HepG2 (cell line): ENCODE measurements around the gene HLA-DOA. TPM values are rescaled to one million over a fixed set of nuclear protein-coding genes. Genes with fewer than 3 reads are reported as not detected.

Source experiments
- CSRNP1 ChIP-seq: sonication (generic); formaldehyde crosslinking; IDR thresholded peaks from 2 replicates; pipeline ENCODE4 v1.8.1; 2023; ENCODE audit warnings: mild to moderate bottlenecking, missing genetic modification reagents
- ERF ChIP-seq: IDR thresholded peaks from 2 replicates; pipeline ENCODE4 v1.6.1; 2018; ENCODE audit warnings: missing biosample characterization, missing genetic modification reagents
- FOXK1 ChIP-seq: sonication (generic); formaldehyde crosslinking; IDR thresholded peaks from 2 replicates; pipeline ENCODE4 v1.4.0; 2020; ENCODE audit warnings: low read depth, missing genetic modification reagents, borderline replicate concordance
- GTF2F1 ChIP-seq: fragments of 150-350 bp; IDR thresholded peaks from 2 replicates; pipeline ENCODE4 v1.6.1; 2014; ENCODE audit warnings: low read length
- NAIF1 ChIP-seq: sonication (generic); formaldehyde crosslinking; IDR thresholded peaks from 2 replicates; pipeline ENCODE4 v1.5.0; 2020; ENCODE audit warnings: mild to moderate bottlenecking, missing genetic modification reagents, borderline replicate concordance
- NBN ChIP-seq: fragments of 450-650 bp; conservative IDR thresholded peaks from 2 replicates; pipeline ENCODE4 v1.6.1; 2017
- NFIC ChIP-seq: IDR thresholded peaks from 2 replicates; pipeline ENCODE4 v1.6.1; 2012; ENCODE audit warnings: mild to moderate bottlenecking, low read length, inconsistent platforms
- RAD21 ChIP-seq: fragments of 450-650 bp; formaldehyde crosslinking; IDR thresholded peaks from 2 replicates; pipeline ENCODE4 v1.5.0; 2020; ENCODE audit warnings: mild to moderate bottlenecking
- RELA ChIP-seq: sonication (generic); formaldehyde crosslinking; IDR thresholded peaks from 2 replicates; pipeline ENCODE4 v1.4.0; 2020; ENCODE audit warnings: missing genetic modification reagents
- SP1 ChIP-seq, 2 experiments: fragments of 450-650 bp in 1 of 2; sonication (generic) in 1 of 2; formaldehyde crosslinking in 1 of 2; IDR thresholded peaks; 2 replicates each; pipeline versions ENCODE4 v1.4.0 to v1.6.1; 2016 to 2020; ENCODE audit warnings: missing genetic modification reagents in 1 of 2
- STAT6 ChIP-seq: sonication (generic); formaldehyde crosslinking; IDR thresholded peaks from 2 replicates; pipeline ENCODE4 v1.4.0; 2020; ENCODE audit warnings: missing genetic modification reagents, mild to moderate bottlenecking, borderline replicate concordance
- TCF12 ChIP-seq, 2 experiments: fragments of 450-650 bp in 1 of 2; sonication (generic) in 1 of 2; formaldehyde crosslinking in 1 of 2; IDR thresholded peaks; 2 replicates each; pipeline versions ENCODE4 v1.6.1 to v1.8.0; 2017 to 2022; ENCODE audit warnings: antibody characterized with exemption in 1 of 2, mild to moderate bottlenecking in 1 of 2, missing genetic modification reagents in 1 of 2, moderate library complexity in 1 of 2
- UBTF ChIP-seq: sonication (generic); formaldehyde crosslinking; IDR thresholded peaks from 2 replicates; pipeline ENCODE4 v1.4.0; 2020; ENCODE audit warnings: mild to moderate bottlenecking, missing genetic modification reagents
- ZNF276 ChIP-seq: sonication (generic); formaldehyde crosslinking; IDR thresholded peaks from 2 replicates; pipeline ENCODE4 v1.4.0; 2020; ENCODE audit warnings: mild to moderate bottlenecking, low read depth, missing genetic modification reagents
- ZNF503 ChIP-seq: sonication (generic); formaldehyde crosslinking; IDR thresholded peaks from 2 replicates; pipeline ENCODE4 v1.4.0; 2020; ENCODE audit warnings: missing genetic modification reagents
- ZNF678 ChIP-seq: sonication (generic); formaldehyde crosslinking; IDR thresholded peaks from 2 replicates; pipeline ENCODE4 v1.4.0; 2020; ENCODE audit warnings: mild to moderate bottlenecking, missing genetic modification reagents
- ZNF720 ChIP-seq: sonication (generic); formaldehyde crosslinking; IDR thresholded peaks from 2 replicates; pipeline ENCODE4 v1.4.0; 2020; ENCODE audit warnings: missing genetic modification reagents
- ZNF724P ChIP-seq: sonication (generic); formaldehyde crosslinking; IDR thresholded peaks from 2 replicates; pipeline ENCODE4 v1.8.0; 2022; ENCODE audit warnings: missing genetic modification reagents, borderline replicate concordance
- polyA plus RNA-seq, 8 experiments: library from polyadenylated mRNA; depleted of rRNA in 3 of 8; stranded (reverse) in 7 of 8; unstranded in 1 of 8; fragments of >200 nt; fragmentation: Illumina TruSeq in 4 of 8; extraction: Trizol in 4 of 8; gene quantifications; 2 replicates each; pipeline versions ENCODE4 v1.2.1 to v1.2.3, GENCODE V29; 2011 to 2016; ENCODE audit warnings: low read depth in 4 of 8, missing spikeins in 1 of 8, mixed read lengths in 1 of 8; ENCODE audit not compliant: insufficient read depth in 1 of 8
- total RNA-seq, 5 experiments: library from RNA; depleted of rRNA; stranded (reverse); fragments of >200 nt; fragmentation: Illumina TruSeq; extraction: Trizol; gene quantifications; 2 replicates each; pipeline ENCODE4 v1.2.3, GENCODE V29; 2016; ENCODE audit warnings: low read depth in 1 of 5

Gene HLA-DOA
- total and polyA plus RNA-seq, 2 of the 13 experiments (the other 11 are each of a cell fraction or from before 2014, with no cell fraction given): 0.03 to 0.09 TPM

- TF ChIP-seq ERF (peak; percentile 51; the same call in 1 of the 2 replicates), FOXK1 (no peak), RELA (no peak), STAT6 (CRISPR knock-in tag) (no peak), ZNF503 (CRISPR knock-in tag) (no peak), ZNF724P (CRISPR knock-in tag) (no peak), ZNF276 (CRISPR knock-in tag) (no peak), NFIC (no peak), NAIF1 (CRISPR knock-in tag) (no peak), ZNF678 (CRISPR knock-in tag) (no peak), CSRNP1 (CRISPR knock-in tag) (no peak), GTF2F1 (no peak), SP1 (IDR thresholded peaks at IDR 0.05) (no peak), SP1 (CRISPR knock-in tag; IDR thresholded peaks at IDR 0.05) (no peak), TCF12 (IDR thresholded peaks at IDR 0.05) (no peak), TCF12 (CRISPR knock-in tag; IDR thresholded peaks at IDR 0.05) (no peak), NBN (no peak), RAD21 (CRISPR knock-in tag) (peak; percentile 90), ZNF720 (CRISPR knock-in tag) (no peak), UBTF (CRISPR knock-in tag) (no peak)
Observed at GRCh38 chr6:32984622-32985389, 24.6 kb downstream of the HLA-DOA start (continued).
